Mesenchymal stem cell (in vitro differentiated cells and primary cell): ENCODE results near the gene BORCS8.
"Not testable (repeated sequence)": the region's sequence is repeated elsewhere in the genome, so short reads cannot be mapped to it uniquely, and the experiment has no call there.

Source experiments
- DNase-seq: peaks from one replicate; pipeline ENCODE4 v3.0.0-alpha.2; 2013
- H2AFZ ChIP-seq: one replicate; pipeline ENCODE4 v1.6.1; 2013; ENCODE audit warnings: low read depth, mild to moderate bottlenecking, control low read depth, inconsistent platforms, low read length, moderate library complexity
- H2AK5ac ChIP-seq: 2 replicates; pipeline ENCODE4 v1.6.1; 2013; ENCODE audit warnings: low read length, moderate library complexity, mild to moderate bottlenecking, inconsistent platforms; ENCODE audit not compliant: severe bottlenecking
- H2BK120ac ChIP-seq: one replicate; pipeline ENCODE4 v1.6.1; 2013; ENCODE audit warnings: low read depth, mild to moderate bottlenecking, inconsistent platforms, low read length, moderate library complexity
- H2BK12ac ChIP-seq, 2 experiments: one replicate each; pipeline ENCODE4 v1.6.1; 2013; ENCODE audit warnings: inconsistent platforms in 2 of 2, low read length in 2 of 2, mild to moderate bottlenecking in 2 of 2, moderate library complexity in 2 of 2, control low read depth in 1 of 2
- H2BK15ac ChIP-seq: one replicate; pipeline ENCODE4 v1.6.1; 2013; ENCODE audit warnings: mild to moderate bottlenecking, low read depth, inconsistent platforms; ENCODE audit not compliant: poor library complexity, severe bottlenecking
- H2BK5ac ChIP-seq: 2 replicates; pipeline ENCODE4 v1.6.1; 2013; ENCODE audit warnings: low read depth, mild to moderate bottlenecking, low read length, control low read depth, inconsistent platforms; ENCODE audit not compliant: poor library complexity, severe bottlenecking
- H3K14ac ChIP-seq, 2 experiments: one replicate each; pipeline ENCODE4 v1.6.1; 2013; ENCODE audit warnings: inconsistent platforms in 2 of 2, low read length in 2 of 2, control low read depth in 1 of 2, mild to moderate bottlenecking in 1 of 2, moderate library complexity in 1 of 2
- H3K18ac ChIP-seq, 2 experiments: one replicate each; pipeline ENCODE4 v1.6.1; 2013; ENCODE audit warnings: inconsistent platforms in 2 of 2, low read length in 2 of 2, control low read depth in 1 of 2, low read depth in 1 of 2, mild to moderate bottlenecking in 1 of 2
- H3K23ac ChIP-seq, 2 experiments: one replicate each; pipeline ENCODE4 v1.6.1; 2013; ENCODE audit warnings: inconsistent platforms in 2 of 2, low read length in 2 of 2, mild to moderate bottlenecking in 2 of 2, moderate library complexity in 2 of 2, control low read depth in 1 of 2
- H3K27ac ChIP-seq: 2 replicates; pipeline ENCODE4 v1.5.1; 2013; ENCODE audit warnings: mild to moderate bottlenecking, moderate library complexity, low read length, control low read depth, inconsistent platforms; ENCODE audit not compliant: poor library complexity, severe bottlenecking
- H3K27me3 ChIP-seq, 2 experiments: 2 replicates each; pipeline versions ENCODE4 v1.6.1 to v1.7.0; 2013; ENCODE audit warnings: low read length in 2 of 2, mild to moderate bottlenecking in 2 of 2, moderate library complexity in 2 of 2, control low read depth in 1 of 2, inconsistent platforms in 1 of 2; ENCODE audit not compliant: control insufficient read depth in 1 of 2, insufficient read depth in 1 of 2
- H3K36me3 ChIP-seq, 2 experiments: 2 replicates each; pipeline versions ENCODE4 v1.6.1 to v1.7.0; 2013; ENCODE audit warnings: low read length in 2 of 2, control low read depth in 1 of 2, inconsistent platforms in 1 of 2, low read depth in 1 of 2, mild to moderate bottlenecking in 1 of 2; ENCODE audit not compliant: insufficient read depth in 2 of 2, control insufficient read depth in 1 of 2
- H3K4ac ChIP-seq, 2 experiments: one replicate each; pipeline ENCODE4 v1.6.1; 2013; ENCODE audit warnings: inconsistent platforms in 2 of 2, low read length in 2 of 2, mild to moderate bottlenecking in 2 of 2, moderate library complexity in 2 of 2, control low read depth in 1 of 2, low read depth in 1 of 2
- H3K4me1 ChIP-seq: 2 replicates; pipeline ENCODE4 v1.6.1; 2013; ENCODE audit warnings: low read depth, low read length, control low read depth; ENCODE audit not compliant: control insufficient read depth, insufficient read depth
- H3K4me2 ChIP-seq: 2 replicates; pipeline ENCODE4 v1.6.1; 2013; ENCODE audit warnings: low read length, mild to moderate bottlenecking, inconsistent platforms; ENCODE audit not compliant: poor library complexity, severe bottlenecking
- H3K4me3 ChIP-seq, 2 experiments: 2 replicates each; pipeline versions ENCODE4 v1.5.1 to v1.7.0; 2013; ENCODE audit warnings: low read length in 2 of 2, mild to moderate bottlenecking in 2 of 2, control low read depth in 1 of 2, low read depth in 1 of 2; ENCODE audit not compliant: insufficient read depth in 1 of 2
- H3K79me1 ChIP-seq: replicated peaks from 2 replicates; pipeline ENCODE4 v1.6.1; 2013; ENCODE audit warnings: mild to moderate bottlenecking, control low read depth, low read length, inconsistent platforms; ENCODE audit not compliant: poor library complexity, severe bottlenecking
- H3K9ac ChIP-seq: 2 replicates; pipeline ENCODE4 v1.7.0; 2013; ENCODE audit warnings: mild to moderate bottlenecking, low read length, moderate library complexity
- H3K9me3 ChIP-seq: 2 replicates; pipeline ENCODE4 v1.7.0; 2013; ENCODE audit warnings: mild to moderate bottlenecking, low read length; ENCODE audit not compliant: control insufficient read depth
- H4K8ac ChIP-seq: one replicate; pipeline ENCODE4 v1.6.1; 2013; ENCODE audit warnings: inconsistent platforms, mild to moderate bottlenecking, low read length, moderate library complexity
- H4K91ac ChIP-seq: one replicate; pipeline ENCODE4 v1.6.1; 2013; ENCODE audit warnings: mild to moderate bottlenecking, low read length, inconsistent platforms
- WGBS: methylation state at CpG from one replicate; pipeline ENCODE4 v1.1.7; 2013; ENCODE audit warnings: mixed read lengths; 5-methylcytosine and 5-hydroxymethylcytosine counted together

Gene BORCS8

GRCh38 chr19:19137556-19138108 is 54.3 kb downstream of the BORCS8 start:
- Histone ChIP-seq H3K4me3 (peak overlapping the region; percentile 64 to 93), H3K4ac (peak overlapping the region in 1 of 2 experiments; percentile 62), H2AFZ (peak overlapping the region; percentile 66), H3K14ac (peak overlapping the region in 1 of 2 experiments; percentile 19), H2BK15ac (peak overlapping the region; percentile 49), H3K9ac (peak overlapping the region; percentile 95), H3K36me3 (peaks cover 0 to 5% of the 10 kb centered on the region in 2 experiments), H2BK12ac (no peak overlapping the region), H3K18ac (peak overlapping the region in 1 of 2 experiments; percentile 23), H3K4me1 (peaks cover 13% of the 10 kb centered on the region), H2AK5ac (no peak overlapping the region), H4K91ac (peak overlapping the region; percentile 45), H2BK5ac (no peak overlapping the region), H4K8ac (peak overlapping the region; percentile 83), H3K27ac (no peak overlapping the region), H3K23ac (no peak overlapping the region), H2BK120ac (peak overlapping the region; percentile 93), H3K4me2 (peak overlapping the region; percentile 93), H3K27me3 (peaks cover 0 to 5% of the 10 kb centered on the region in 2 experiments), H3K79me1 (peaks cover 23% of the 10 kb centered on the region), H3K9me3 (no peaks in the 10 kb centered on the region)
- peak; percentile 6 for DNase-seq
- 42% methylated on average over 25 of the region's 25 CpGs for WGBS

GRCh38 chr19:19135713-19136112 is 56.2 kb downstream of the BORCS8 start:
- H3K9me3 ChIP-seq, H3K23ac ChIP-seq, H3K18ac ChIP-seq, H2BK12ac ChIP-seq, H3K27me3 ChIP-seq, DNase-seq, H3K4ac ChIP-seq, H3K9ac ChIP-seq, H2BK15ac ChIP-seq, H2BK5ac ChIP-seq, H3K4me3 ChIP-seq, H3K4me2 ChIP-seq, H3K14ac ChIP-seq, H2BK120ac ChIP-seq, H3K27ac ChIP-seq, H2AFZ ChIP-seq, H4K8ac ChIP-seq, H2AK5ac ChIP-seq, H4K91ac ChIP-seq: not testable (repeated sequence)
- 84% methylated on average over 5 of the region's 6 CpGs for WGBS
- H3K4me1 ChIP-seq: peaks cover 13% of the 10 kb centered on the region
- peaks cover 0 to 13% of the 10 kb centered on the region in 2 experiments for H3K36me3 ChIP-seq
- H3K79me1 ChIP-seq: peaks cover 28% of the 10 kb centered on the region

GRCh38 chr19:19134687-19135158 is 57.2 kb downstream of the BORCS8 start:
- Histone ChIP-seq H4K91ac (no peak overlapping the region), H3K4me2 (peak overlapping the region; percentile 35)

GRCh38 chr19:19133985-19134384 is 58.0 kb downstream of the BORCS8 start:
- Histone ChIP-seq H3K27ac (no peak overlapping the region), H2BK15ac (no peak overlapping the region), H3K14ac (no peak overlapping the region), H2BK120ac (no peak overlapping the region), H3K79me1 (peaks cover 28% of the 10 kb centered on the region), H3K36me3 (peaks cover 0 to 19% of the 10 kb centered on the region in 2 experiments), H4K91ac (no peak overlapping the region), H3K4me2 (no peak overlapping the region), H3K27me3 (no peaks in the 10 kb centered on the region), H2BK5ac (no peak overlapping the region), H3K18ac (no peak overlapping the region), H3K9me3 (peaks cover 4% of the 10 kb centered on the region), H3K4me3 (no peak overlapping the region), H2BK12ac (no peak overlapping the region), H2AK5ac (no peak overlapping the region), H3K9ac (no peak overlapping the region), H3K4me1 (peaks cover 13% of the 10 kb centered on the region), H2AFZ (no peak overlapping the region), H3K4ac (no peak overlapping the region), H4K8ac (no peak overlapping the region), H3K23ac (no peak overlapping the region)
- 92% methylated on average over 5 of the region's 6 CpGs for WGBS
- DNase-seq: no peak

More at GRCh38 chr19:19134687-19135158, 57.2 kb downstream of the BORCS8 start:
- Histone ChIP-seq H3K36me3 (peaks cover 0 to 19% of the 10 kb centered on the region in 2 experiments), H3K27ac (no peak overlapping the region), H3K23ac (no peak overlapping the region), H3K9me3 (peaks cover 4% of the 10 kb centered on the region), H3K18ac (no peak overlapping the region), H3K27me3 (no peaks in the 10 kb centered on the region), H3K9ac (no peak overlapping the region), H2AK5ac (no peak overlapping the region), H2BK120ac (no peak overlapping the region), H2AFZ (no peak overlapping the region), H4K8ac (no peak overlapping the region), H3K14ac (peak overlapping the region in 1 of 2 experiments; percentile 31), H3K79me1 (peaks cover 28% of the 10 kb centered on the region), H3K4ac (no peak overlapping the region), H3K4me1 (peaks cover 13% of the 10 kb centered on the region), H2BK12ac (no peak overlapping the region), H2BK5ac (no peak overlapping the region), H2BK15ac (no peak overlapping the region), H3K4me3 (no peak overlapping the region)
- DNase-seq: no peak
- 29% methylated on average over 17 of the region's 21 CpGs for WGBS
